SK-N-SH treated with all-trans-retinoic acid at 6 μM for 48 hours (cell line): ENCODE results near the gene MAST3.

Experiments
- ATAC-seq: fragments of 200-7000 bp; cut with Tn5 transposase; 3 replicates; pipeline ENCODE4 v1.9.1; 2020; ENCODE audit warnings: mild to moderate bottlenecking, moderate library complexity
- ARNTL ChIP-seq: fragments of 450-650 bp; formaldehyde crosslinking; IDR thresholded peaks from 2 replicates; pipeline ENCODE4 v1.5.0; 2020; ENCODE audit warnings: low read depth, mild to moderate bottlenecking, moderate library complexity, borderline replicate concordance
- BACH2 ChIP-seq: fragments of 250-450 bp; sonication (Bioruptor Pico); IDR thresholded peaks from 2 replicates; pipeline ENCODE4 v1.9.0; 2021; ENCODE audit warnings: mild to moderate bottlenecking, borderline replicate concordance
- CSDC2 ChIP-seq: fragments of 250-450 bp; sonication (Bioruptor Pico); IDR thresholded peaks from 2 replicates; pipeline ENCODE4 v1.5.0; 2020; ENCODE audit warnings: mild to moderate bottlenecking, moderate library complexity
- ESRRG ChIP-seq: fragments of 250-450 bp; sonication (Bioruptor Pico); IDR thresholded peaks from 2 replicates; pipeline ENCODE4 v1.6.1; 2021; ENCODE audit warnings: mild to moderate bottlenecking
- GLIS3 ChIP-seq: fragments of 250-450 bp; sonication (Bioruptor Pico); IDR thresholded peaks from 2 replicates; pipeline ENCODE4 v1.5.0; 2020; ENCODE audit warnings: mild to moderate bottlenecking, moderate library complexity
- ISL1 ChIP-seq: fragments of 250-450 bp; sonication (Bioruptor Pico); IDR thresholded peaks from 2 replicates; pipeline ENCODE4 v2.1.2; 2022; ENCODE audit warnings: mild to moderate bottlenecking, moderate library complexity
- PPARA ChIP-seq: fragments of 250-450 bp; sonication (Bioruptor Pico); IDR thresholded peaks from 2 replicates; pipeline ENCODE4 v1.5.0; 2020; ENCODE audit warnings: mild to moderate bottlenecking, borderline replicate concordance
- RARB ChIP-seq: fragments of 250-450 bp; sonication (Bioruptor Pico); IDR thresholded peaks from 2 replicates; pipeline ENCODE4 v1.8.0; 2021; ENCODE audit warnings: mild to moderate bottlenecking, moderate library complexity
- TCF4 ChIP-seq: fragments of 250-450 bp; sonication (Bioruptor Pico); IDR thresholded peaks from 2 replicates; pipeline ENCODE4 v1.8.0; 2021; ENCODE audit warnings: mild to moderate bottlenecking, moderate library complexity, borderline replicate concordance
- TOX ChIP-seq: fragments of 250-450 bp; sonication (Bioruptor Pico); IDR thresholded peaks from 2 replicates; pipeline ENCODE4 v1.8.0; 2021; ENCODE audit warnings: mild to moderate bottlenecking, moderate library complexity, borderline replicate concordance
- ZC3H10 ChIP-seq: fragments of 250-450 bp; sonication (Bioruptor Pico); IDR thresholded peaks from 2 replicates; pipeline ENCODE4 v1.5.1; 2021; ENCODE audit warnings: mild to moderate bottlenecking, moderate library complexity
- ZFP3 ChIP-seq: fragments of 250-450 bp; sonication (Bioruptor Pico); IDR thresholded peaks from 2 replicates; pipeline ENCODE4 v1.5.0; 2020; ENCODE audit warnings: mild to moderate bottlenecking, moderate library complexity
- ZFP30 ChIP-seq: fragments of 450-650 bp; formaldehyde crosslinking; IDR thresholded peaks from 2 replicates; pipeline ENCODE4 v1.5.0; 2022; ENCODE audit warnings: mild to moderate bottlenecking, moderate library complexity
- ZNF565 ChIP-seq: fragments of 450-650 bp; formaldehyde crosslinking; conservative IDR thresholded peaks from 2 replicates; pipeline ENCODE4 v1.5.0; 2020; ENCODE audit warnings: low read depth, mild to moderate bottlenecking, moderate library complexity
- ZNF70 ChIP-seq: fragments of 450-650 bp; formaldehyde crosslinking; IDR thresholded peaks from 2 replicates; pipeline ENCODE4 v1.5.0; 2020; ENCODE audit warnings: mild to moderate bottlenecking, moderate library complexity
- ZNF8 ChIP-seq: fragments of 450-650 bp; formaldehyde crosslinking; IDR thresholded peaks from 2 replicates; pipeline ENCODE4 v1.5.0; 2020; ENCODE audit warnings: mild to moderate bottlenecking, moderate library complexity
- TF ChIP-seq, protein P1 (sequence below): fragments of 250-450 bp; sonication (Bioruptor Pico); IDR thresholded peaks from 2 replicates; pipeline ENCODE4 v1.8.0; 2021; ENCODE audit warnings: low read depth, mild to moderate bottlenecking, moderate library complexity, borderline replicate concordance
- TF ChIP-seq, protein P2 (sequence below): fragments of 250-450 bp; sonication (Bioruptor Pico); IDR thresholded peaks from 2 replicates; pipeline ENCODE4 v1.5.1; 2020; ENCODE audit warnings: low read depth, mild to moderate bottlenecking, moderate library complexity
- TF ChIP-seq, protein P3 (sequence below): fragments of 250-450 bp; sonication (Bioruptor Pico); IDR thresholded peaks from 2 replicates; pipeline ENCODE4 v1.8.0; 2020; ENCODE audit warnings: mild to moderate bottlenecking, moderate library complexity, borderline replicate concordance

The MAST3 gene

DNA sequence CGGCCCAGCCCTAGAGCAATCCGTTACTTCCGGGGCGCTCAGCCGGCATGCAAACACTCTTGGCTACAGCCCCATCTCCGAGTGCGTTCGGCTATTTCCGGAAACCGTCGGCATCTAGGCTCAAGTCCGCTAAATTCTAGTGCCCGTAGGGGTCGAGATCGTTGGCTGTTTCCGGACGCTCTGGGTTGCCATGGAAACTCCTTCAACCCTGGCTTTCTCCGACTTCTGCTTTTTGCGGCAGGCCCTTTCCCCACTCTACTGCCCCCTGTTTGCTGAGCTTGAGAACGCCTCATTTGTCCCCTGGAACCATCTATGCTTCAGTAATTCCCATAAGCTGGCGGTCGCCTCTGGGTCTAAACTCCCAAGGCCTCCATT lies 54.9 kb downstream of the MAST3 start:
- TF ChIP-seq ISL1 (CRISPR knock-in tag) (no peak), ZFP30 (CRISPR knock-in tag) (no peak), GLIS3 (no peak), ZFP3 (CRISPR knock-in tag) (no peak), ARNTL (CRISPR knock-in tag) (no peak), RARB (CRISPR knock-in tag) (no peak), ZC3H10 (CRISPR knock-in tag) (no peak), ZNF70 (CRISPR knock-in tag) (no peak), ESRRG (no peak)
- TF ChIP-seq, protein P1, sequence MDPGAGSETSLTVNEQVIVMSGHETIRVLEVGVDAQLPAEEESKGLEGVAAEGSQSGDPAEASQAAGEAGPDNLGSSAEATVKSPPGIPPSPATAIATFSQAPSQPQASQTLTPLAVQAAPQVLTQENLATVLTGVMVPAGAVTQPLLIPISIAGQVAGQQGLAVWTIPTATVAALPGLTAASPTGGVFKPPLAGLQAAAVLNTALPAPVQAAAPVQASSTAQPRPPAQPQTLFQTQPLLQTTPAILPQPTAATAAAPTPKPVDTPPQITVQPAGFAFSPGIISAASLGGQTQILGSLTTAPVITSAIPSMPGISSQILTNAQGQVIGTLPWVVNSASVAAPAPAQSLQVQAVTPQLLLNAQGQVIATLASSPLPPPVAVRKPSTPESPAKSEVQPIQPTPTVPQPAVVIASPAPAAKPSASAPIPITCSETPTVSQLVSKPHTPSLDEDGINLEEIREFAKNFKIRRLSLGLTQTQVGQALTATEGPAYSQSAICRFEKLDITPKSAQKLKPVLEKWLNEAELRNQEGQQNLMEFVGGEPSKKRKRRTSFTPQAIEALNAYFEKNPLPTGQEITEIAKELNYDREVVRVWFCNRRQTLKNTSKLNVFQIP (CRISPR knock-in tag) = no peak
- TF ChIP-seq, all 23 proteins: peak for 0
- ATAC-seq = peak; percentile 70

DNA sequence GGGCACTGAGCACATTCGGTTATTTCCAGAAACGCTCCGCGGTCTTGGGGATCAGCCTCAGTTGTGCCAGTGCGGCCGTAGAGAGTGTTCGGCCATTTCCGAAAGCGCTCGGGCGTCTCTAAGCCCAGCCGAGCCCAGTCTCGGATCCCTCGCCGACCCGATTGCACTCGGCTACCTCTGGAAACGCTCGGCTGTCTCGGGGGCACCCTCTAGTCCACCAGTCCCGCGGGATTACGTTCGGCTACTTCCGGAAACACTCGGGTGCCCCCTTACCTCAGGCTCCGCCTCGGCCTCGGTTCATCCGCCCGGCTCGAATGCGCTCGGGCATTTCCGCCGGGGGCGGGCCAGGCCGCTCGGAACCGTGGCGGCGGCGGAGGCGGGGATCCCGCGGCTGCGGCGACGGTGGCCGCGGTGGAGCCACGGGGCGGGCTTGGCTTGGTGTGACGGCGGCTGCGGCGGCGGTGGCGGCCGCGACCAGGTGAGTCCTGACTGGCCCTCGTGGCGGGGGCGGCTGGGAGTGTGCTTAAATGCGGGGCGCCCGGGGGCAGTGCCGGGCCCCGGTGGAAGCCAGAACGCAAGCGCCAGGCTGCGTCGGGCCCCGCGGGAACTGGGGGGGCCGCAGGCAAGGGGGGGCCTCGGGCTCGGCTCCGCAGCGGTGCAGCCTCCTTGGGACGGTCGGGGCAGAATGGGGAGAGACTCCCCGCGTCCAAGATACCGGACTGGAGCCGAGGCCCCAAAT lies 55.4 kb downstream of the MAST3 start, which contains the start of gene PIK3R2:
TSS of gene PIK3R2 (plus strand) at position 347 of the 739 bp plus-strand sequence. CDS start 2,717 bp downstream, outside the sequence.
- TF ChIP-seq, protein P2, sequence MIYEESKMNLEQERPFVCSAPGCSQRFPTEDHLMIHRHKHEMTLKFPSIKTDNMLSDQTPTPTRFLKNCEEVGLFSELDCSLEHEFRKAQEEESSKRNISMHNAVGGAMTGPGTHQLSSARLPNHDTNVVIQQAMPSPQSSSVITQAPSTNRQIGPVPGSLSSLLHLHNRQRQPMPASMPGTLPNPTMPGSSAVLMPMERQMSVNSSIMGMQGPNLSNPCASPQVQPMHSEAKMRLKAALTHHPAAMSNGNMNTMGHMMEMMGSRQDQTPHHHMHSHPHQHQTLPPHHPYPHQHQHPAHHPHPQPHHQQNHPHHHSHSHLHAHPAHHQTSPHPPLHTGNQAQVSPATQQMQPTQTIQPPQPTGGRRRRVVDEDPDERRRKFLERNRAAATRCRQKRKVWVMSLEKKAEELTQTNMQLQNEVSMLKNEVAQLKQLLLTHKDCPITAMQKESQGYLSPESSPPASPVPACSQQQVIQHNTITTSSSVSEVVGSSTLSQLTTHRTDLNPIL (CRISPR knock-in tag) = no peak
- TF ChIP-seq, protein P3, sequence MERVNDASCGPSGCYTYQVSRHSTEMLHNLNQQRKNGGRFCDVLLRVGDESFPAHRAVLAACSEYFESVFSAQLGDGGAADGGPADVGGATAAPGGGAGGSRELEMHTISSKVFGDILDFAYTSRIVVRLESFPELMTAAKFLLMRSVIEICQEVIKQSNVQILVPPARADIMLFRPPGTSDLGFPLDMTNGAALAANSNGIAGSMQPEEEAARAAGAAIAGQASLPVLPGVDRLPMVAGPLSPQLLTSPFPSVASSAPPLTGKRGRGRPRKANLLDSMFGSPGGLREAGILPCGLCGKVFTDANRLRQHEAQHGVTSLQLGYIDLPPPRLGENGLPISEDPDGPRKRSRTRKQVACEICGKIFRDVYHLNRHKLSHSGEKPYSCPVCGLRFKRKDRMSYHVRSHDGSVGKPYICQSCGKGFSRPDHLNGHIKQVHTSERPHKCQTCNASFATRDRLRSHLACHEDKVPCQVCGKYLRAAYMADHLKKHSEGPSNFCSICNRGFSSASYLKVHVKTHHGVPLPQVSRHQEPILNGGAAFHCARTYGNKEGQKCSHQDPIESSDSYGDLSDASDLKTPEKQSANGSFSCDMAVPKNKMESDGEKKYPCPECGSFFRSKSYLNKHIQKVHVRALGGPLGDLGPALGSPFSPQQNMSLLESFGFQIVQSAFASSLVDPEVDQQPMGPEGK (CRISPR knock-in tag) = 0 out of 2 replicates have a peak, but pooled peaks have one; percentile 23
- ATAC-seq = peak; percentile 92

DNA sequence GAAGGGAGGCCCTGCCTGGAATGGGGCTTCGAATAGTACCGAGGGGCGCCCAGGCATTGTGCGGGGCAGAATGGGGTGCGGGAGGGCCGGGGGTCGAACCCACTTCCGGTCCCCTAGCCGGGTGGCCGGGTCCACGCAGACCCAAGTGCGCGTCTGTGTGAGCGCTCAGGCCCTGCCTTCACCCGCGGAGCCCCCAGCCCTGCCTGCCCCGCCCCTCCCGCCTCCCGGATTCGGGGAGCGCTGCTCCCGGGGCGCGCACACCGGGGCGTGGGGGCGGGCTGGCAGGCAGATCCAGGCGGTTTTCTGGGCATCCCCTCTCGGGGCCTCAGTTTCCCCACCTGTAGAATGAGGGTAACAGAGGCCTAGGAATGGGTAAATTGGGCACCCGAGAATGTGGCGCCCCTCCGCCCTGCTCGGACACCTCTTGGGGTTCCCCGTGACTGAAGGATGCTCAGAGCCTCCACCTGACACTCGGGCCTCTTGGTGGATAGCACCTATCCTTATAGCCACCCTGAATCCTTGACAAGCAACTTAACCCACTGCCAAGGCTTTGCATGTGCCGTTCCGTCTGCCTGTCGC lies 56.1 kb downstream of the MAST3 start:
- TF ChIP-seq, protein P3 (CRISPR knock-in tag) = 0 out of 2 replicates have a peak, but pooled peaks have one; percentile 7
- no peak for TF ChIP-seq ZNF8 (CRISPR knock-in tag)
- no peak for ATAC-seq

DNA sequence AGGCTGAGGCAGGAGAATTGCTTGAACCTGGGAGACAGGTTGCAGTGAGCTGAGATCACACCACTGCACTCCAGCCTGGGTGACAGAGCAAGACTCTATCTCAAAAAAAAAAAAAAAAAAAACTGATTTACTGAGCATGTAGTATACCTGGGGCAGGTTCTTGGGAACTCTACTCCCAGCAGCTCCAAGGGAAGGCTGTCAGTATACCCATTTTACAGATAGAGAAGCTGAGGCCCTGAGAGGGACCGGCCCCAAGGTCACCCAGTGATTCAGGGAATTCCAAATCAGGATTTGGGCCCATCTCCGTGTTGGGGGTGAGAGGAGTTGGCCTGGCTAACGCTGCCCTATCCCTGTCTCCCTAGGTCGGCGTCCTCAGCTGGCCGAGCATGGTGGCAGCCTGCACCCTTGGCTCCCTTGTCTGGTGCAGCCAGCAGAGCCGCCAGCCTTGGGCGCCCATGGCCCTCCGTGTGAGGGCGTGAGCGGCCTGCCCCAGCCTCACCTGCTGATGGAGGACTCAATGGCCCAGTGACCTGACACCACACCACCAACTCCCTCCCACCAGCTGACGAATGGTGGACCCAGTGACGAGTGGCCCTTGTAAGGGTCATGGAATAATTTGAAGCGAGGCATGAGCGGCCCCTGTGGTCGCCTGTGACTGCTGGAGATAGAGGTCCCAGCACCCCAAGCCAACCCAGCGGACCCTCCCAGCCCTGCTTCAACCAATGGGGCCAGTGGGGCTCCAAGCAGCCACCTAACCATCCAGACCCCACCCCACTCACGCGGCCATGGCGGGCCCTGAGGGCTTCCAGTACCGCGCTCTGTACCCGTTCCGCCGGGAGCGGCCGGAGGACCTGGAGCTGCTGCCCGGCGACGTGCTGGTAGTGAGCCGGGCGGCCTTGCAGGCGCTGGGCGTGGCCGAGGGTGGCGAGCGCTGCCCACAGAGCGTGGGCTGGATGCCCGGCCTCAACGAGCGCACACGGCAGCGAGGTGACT lies 57.8 kb downstream of the MAST3 start:
- ATAC-seq = no peak
- TF ChIP-seq, protein P2 (CRISPR knock-in tag) = no peak
- no peak for TF ChIP-seq PPARA
- TF ChIP-seq, protein P1 (CRISPR knock-in tag) = no peak
- TF ChIP-seq ARNTL (CRISPR knock-in tag) = no peak
- TF ChIP-seq BACH2 (CRISPR knock-in tag) = no peak
- no peak for TF ChIP-seq ZNF70 (CRISPR knock-in tag)
- TF ChIP-seq TCF4 = no peak
- TF ChIP-seq TOX (CRISPR knock-in tag) = no peak
- TF ChIP-seq ESRRG = no peak
- TF ChIP-seq CSDC2 (CRISPR knock-in tag) = no peak
- no peak for TF ChIP-seq ZFP3 (CRISPR knock-in tag)
- TF ChIP-seq, protein P3 (CRISPR knock-in tag) = no peak
- TF ChIP-seq ZC3H10 (CRISPR knock-in tag) = no peak
- no peak for TF ChIP-seq ZFP30 (CRISPR knock-in tag)
- TF ChIP-seq ZNF8 (CRISPR knock-in tag) = no peak
- TF ChIP-seq ZNF565 = no peak
